ENCODE results near the gene ATG101. TPM values are rescaled to one million over a fixed set of nuclear protein-coding genes. Genes with fewer than 3 reads are reported as not detected.

ATG101 gene
- total and polyA plus RNA-seq, 8 donors = 7.6 to 105 (median 37.2) TPM

- H3K4me1 ChIP-seq = peaks cover 33 to 62% (median 46%) of the 10 kb centered on the region in 4 donors
- intact Hi-C loops (cut with DNase I; ENCODE audit: low total_unique reads) = loop anchor here (5.0 kb wide), 2 partner anchors 55 to 95 kb away; no protein-coding TSS in a partner anchor
- H3K36me3 ChIP-seq = no peaks in the 10 kb centered on the region
- TF ChIP-seq POLR2A (IDR thresholded peaks at IDR 0.05) (no peak), POLR2AphosphoS5 (IDR thresholded peaks at IDR 0.05) (peak in 1 of 3 donors; percentile 12)
- H3K9me3 ChIP-seq = no peaks in the 10 kb centered on the region
- H3K27ac ChIP-seq = peak overlapping the region in 2 of 5 donors; percentile 85 to 88
- DNase-seq = no peak
- peaks cover 0 to 9% (median 0%) of the 10 kb centered on the region in 3 donors for H3K27me3 ChIP-seq
- 65 to 82% (median 79%) methylated on average over 12 of the region's 12 CpGs; no CpG with 5 or more reads in 1 of the 5 donors for WGBS, 5 donors
- H3K4me3 ChIP-seq = no peak overlapping the region
Observed at GRCh38 chr12:52027085-52027843, 42.5 kb upstream of the ATG101 start.

GRCh38 chr12:52029685-52030084, 40.1 kb upstream of the ATG101 start:
- Histone ChIP-seq H3K27ac (peak overlapping the region in 2 of 5 donors; percentile 15 to 94), H3K4me3 (no peak overlapping the region), H3K9me3 (no peaks in the 10 kb centered on the region), H3K4me1 (peaks cover 18 to 48% (median 38%) of the 10 kb centered on the region in 4 donors), H3K27me3 (no peaks in the 10 kb centered on the region), H3K36me3 (no peaks in the 10 kb centered on the region)
- DNase-seq = peak; percentile 37 to 85
- TF ChIP-seq EP300 (IDR thresholded peaks at IDR 0.05) (no peak), CTCF (IDR thresholded peaks at IDR 0.05) (no peak)
- 16 to 36% (median 29%) methylated on average over 4 of the region's 4 CpGs for WGBS, 5 donors
- intact Hi-C loops (cut with DNase I; ENCODE audit: low total_unique reads) = loop anchor here (5.0 kb wide), 2 partner anchors 53 to 93 kb away; no protein-coding TSS in a partner anchor

GRCh38 chr12:52032446-52032803, 37.4 kb upstream of the ATG101 start:
- peak overlapping the region; percentile 19 to 42 (median 29) for H3K4me3 ChIP-seq

GRCh38 chr12:52032804-52033445, 36.9 kb upstream of the ATG101 start:
- Histone ChIP-seq H3K36me3 (no peaks in the 10 kb centered on the region), H3K27ac (peak overlapping the region; percentile 87 to 95 (median 91)), H3K9me3 (no peaks in the 10 kb centered on the region), H3K4me3 (peak overlapping the region; percentile 24 to 42 (median 32)), H3K4me1 (peaks cover 19 to 46% (median 33%) of the 10 kb centered on the region in 4 donors), H3K27me3 (no peaks in the 10 kb centered on the region)
- TF ChIP-seq POLR2AphosphoS5 (IDR thresholded peaks at IDR 0.05) = peak; percentile 73 to 91 (median 84)
- TF ChIP-seq POLR2A (IDR thresholded peaks at IDR 0.05) = peak in 1 of 4 donors; percentile 60
- TF ChIP-seq EP300 (IDR thresholded peaks at IDR 0.05) = peak; percentile 53
- no peak for TF ChIP-seq CTCF (IDR thresholded peaks at IDR 0.05)
- peak; percentile 98 to 99 for DNase-seq
- 0 to 2% (median 0%) methylated on average over 27 to 48 of the region's 48 CpGs for WGBS, 5 donors
- intact Hi-C loops (cut with DNase I; ENCODE audit: low total_unique reads) = no loop called here

More at GRCh38 chr12:52032446-52032803, 37.4 kb upstream of the ATG101 start:
- Histone ChIP-seq H3K9me3 (no peaks in the 10 kb centered on the region), H3K36me3 (no peaks in the 10 kb centered on the region), H3K4me1 (peaks cover 14 to 41% (median 28%) of the 10 kb centered on the region in 4 donors), H3K27me3 (no peaks in the 10 kb centered on the region), H3K27ac (peak overlapping the region; percentile 87 to 95 (median 91))
- intact Hi-C loops (cut with DNase I; ENCODE audit: low total_unique reads) = no loop called here
- peak; percentile 78 to 93 for DNase-seq
- WGBS, 5 donors = 4 to 7% (median 6%) methylated on average over 5 of the region's 5 CpGs
- peak in 2 of 3 donors; percentile 31 to 68 for TF ChIP-seq POLR2AphosphoS5 (IDR thresholded peaks at IDR 0.05)
- TF ChIP-seq POLR2A (IDR thresholded peaks at IDR 0.05) = no peak

- intact Hi-C loops (cut with DNase I; ENCODE audit: low total_unique reads) = no loop called here
- H3K27me3 ChIP-seq = no peaks in the 10 kb centered on the region
- no peak for TF ChIP-seq EP300 (IDR thresholded peaks at IDR 0.05)
- TF ChIP-seq POLR2A (IDR thresholded peaks at IDR 0.05) = no peak
- TF ChIP-seq CTCF (IDR thresholded peaks at IDR 0.05) = no peak
- no peak for TF ChIP-seq POLR2AphosphoS5 (IDR thresholded peaks at IDR 0.05)
- H3K27ac ChIP-seq = peak overlapping the region; percentile 83 to 95 (median 91)
- peaks cover 23 to 52% (median 36%) of the 10 kb centered on the region in 4 donors for H3K4me1 ChIP-seq
- peak overlapping the region; percentile 24 to 42 (median 32) for H3K4me3 ChIP-seq
- no peaks in the 10 kb centered on the region for H3K9me3 ChIP-seq
- WGBS, 5 donors = 55 to 74% (median 70%) methylated on average over 13 of the region's 13 CpGs
- no peak for DNase-seq
- H3K36me3 ChIP-seq = no peaks in the 10 kb centered on the region
Observed at GRCh38 chr12:52033446-52034140, 36.2 kb upstream of the ATG101 start.
